Central memory CD8-positive, alpha-beta T cell (primary cell): ENCODE results near the gene KRT7.
A peak's percentile ranks its signal among the peaks of the same experiment; 100 is the strongest.

Source experiments
- ATAC-seq: fragments of 150-1000 bp; cut with Tn5 transposase; replicated peaks from 2 replicates; pipeline ENCODE4 v1.10.0; 2022; ENCODE audit warnings: mild to moderate bottlenecking, moderate FRiP score, moderate number of reproducible peaks; ENCODE audit not compliant: poor library complexity, severe bottlenecking; ENCODE audit errors: extremely low read depth
- DNase-seq, 2 donors: peaks; one replicate each; pipeline ENCODE4 v3.0.0; 2021; ENCODE audit warnings: low spot score in 2 of 2
- H3K27ac Mint-ChIP-seq: one replicate; pipeline ENCODE4 v1.8.0; 2022; ENCODE audit warnings: low read depth, mild to moderate bottlenecking, moderate library complexity, mixed read lengths
- H3K27me3 Mint-ChIP-seq: one replicate; pipeline ENCODE4 v1.8.0; 2022; ENCODE audit warnings: mixed read lengths
- H3K36me3 Mint-ChIP-seq: one replicate; pipeline ENCODE4 v1.8.0; 2022; ENCODE audit warnings: mild to moderate bottlenecking, moderate library complexity, mixed read lengths; ENCODE audit not compliant: insufficient read depth
- H3K4me1 Mint-ChIP-seq: one replicate; pipeline ENCODE4 v1.8.0; 2022; ENCODE audit warnings: mixed read lengths
- H3K4me3 Mint-ChIP-seq: one replicate; pipeline ENCODE4 v1.8.0; 2022; ENCODE audit warnings: mild to moderate bottlenecking, moderate library complexity, mixed read lengths
- H3K9me3 Mint-ChIP-seq: one replicate; pipeline ENCODE4 v1.8.0; 2022; ENCODE audit warnings: mixed read lengths

Gene KRT7

GRCh38 chr12:52266514-52266913 is 33.5 kb downstream of the KRT7 start:
- H3K4me3 Mint-ChIP-seq, result no peak overlapping the region
- H3K4me1 Mint-ChIP-seq, result no peaks in the 10 kb centered on the region
- peaks cover 28% of the 10 kb centered on the region for H3K27me3 Mint-ChIP-seq
- H3K9me3 Mint-ChIP-seq, result no peaks in the 10 kb centered on the region
- DNase-seq, result no peak
- no peak for ATAC-seq
- H3K27ac Mint-ChIP-seq, result no peak overlapping the region
- peaks cover 2% of the 10 kb centered on the region for H3K36me3 Mint-ChIP-seq

GRCh38 chr12:52267266-52267665 is 34.2 kb downstream of the KRT7 start:
- H3K9me3 Mint-ChIP-seq, result no peaks in the 10 kb centered on the region
- peaks cover 2% of the 10 kb centered on the region for H3K36me3 Mint-ChIP-seq
- ATAC-seq (no peak), DNase-seq (no peak)
- no peaks in the 10 kb centered on the region for H3K4me1 Mint-ChIP-seq
- H3K27me3 Mint-ChIP-seq, result peaks cover 27% of the 10 kb centered on the region
- no peak overlapping the region for H3K27ac Mint-ChIP-seq
- no peak overlapping the region for H3K4me3 Mint-ChIP-seq

GRCh38 chr12:52267699-52268098 is 34.7 kb downstream of the KRT7 start:
- H3K4me1 Mint-ChIP-seq, result no peaks in the 10 kb centered on the region
- H3K36me3 Mint-ChIP-seq, result peaks cover 2% of the 10 kb centered on the region
- H3K27me3 Mint-ChIP-seq, result peaks cover 25% of the 10 kb centered on the region
- ATAC-seq (no peak), DNase-seq (no peak)
- H3K9me3 Mint-ChIP-seq, result no peaks in the 10 kb centered on the region
- no peak overlapping the region for H3K4me3 Mint-ChIP-seq
- H3K27ac Mint-ChIP-seq, result no peak overlapping the region

- Mint-ChIP-seq H3K4me1 (no peaks in the 10 kb centered on the region), H3K27ac (no peak overlapping the region), H3K27me3 (peaks cover 25% of the 10 kb centered on the region), H3K9me3 (no peaks in the 10 kb centered on the region), H3K4me3 (no peak overlapping the region), H3K36me3 (peaks cover 2% of the 10 kb centered on the region)
- DNase-seq (no peak), ATAC-seq (no peak)
Measured at GRCh38 chr12:52268212-52268611, 35.2 kb downstream of the KRT7 start.

- H3K36me3 Mint-ChIP-seq, result peaks cover 2% of the 10 kb centered on the region
- ATAC-seq, result no peak
- H3K4me3 Mint-ChIP-seq, result no peak overlapping the region
- DNase-seq, result no peak
- H3K9me3 Mint-ChIP-seq, result no peaks in the 10 kb centered on the region
- H3K27ac Mint-ChIP-seq, result no peak overlapping the region
- H3K4me1 Mint-ChIP-seq, result no peaks in the 10 kb centered on the region
- peaks cover 40% of the 10 kb centered on the region for H3K27me3 Mint-ChIP-seq
Measured at GRCh38 chr12:52270541-52271070, 37.6 kb downstream of the KRT7 start.

- no peak overlapping the region for H3K27ac Mint-ChIP-seq
- H3K27me3 Mint-ChIP-seq, result peaks cover 45% of the 10 kb centered on the region
- H3K9me3 Mint-ChIP-seq, result no peaks in the 10 kb centered on the region
- ATAC-seq, result no peak
- no peak overlapping the region for H3K4me3 Mint-ChIP-seq
- no peak for DNase-seq
- peaks cover 2% of the 10 kb centered on the region for H3K36me3 Mint-ChIP-seq
- no peaks in the 10 kb centered on the region for H3K4me1 Mint-ChIP-seq
Measured at GRCh38 chr12:52271158-52271557, 38.1 kb downstream of the KRT7 start.

GRCh38 chr12:52274521-52275120 is 41.6 kb downstream of the KRT7 start, which contains the start of gene KRT86:
Gene KRT86 (plus strand): TSS chr12:52274645. CDS start chr12:52301917, 27,272 bp downstream.
- H3K4me1 Mint-ChIP-seq, result peaks cover 6% of the 10 kb centered on the region
- ATAC-seq (no peak), DNase-seq (no peak)
- H3K27ac Mint-ChIP-seq, result no peak within 1 kb of the TSS
- no peaks in the 10 kb centered on the region for H3K9me3 Mint-ChIP-seq
- peaks cover 76% of the 10 kb centered on the region for H3K27me3 Mint-ChIP-seq
- peaks cover 2% of the 10 kb centered on the region for H3K36me3 Mint-ChIP-seq
- no peak within 1 kb of the TSS for H3K4me3 Mint-ChIP-seq

- no peaks in the 10 kb centered on the region for H3K9me3 Mint-ChIP-seq
- DNase-seq (no peak), ATAC-seq (no peak)
- peaks cover 76% of the 10 kb centered on the region for H3K27me3 Mint-ChIP-seq
- H3K4me3 Mint-ChIP-seq, result no peak overlapping the region
- H3K36me3 Mint-ChIP-seq, result no peaks in the 10 kb centered on the region
- H3K4me1 Mint-ChIP-seq, result peaks cover 6% of the 10 kb centered on the region
- no peak overlapping the region for H3K27ac Mint-ChIP-seq
Measured at GRCh38 chr12:52275686-52276085, 42.6 kb downstream of the KRT7 start.

- Mint-ChIP-seq H3K27ac (no peak overlapping the region), H3K9me3 (no peaks in the 10 kb centered on the region), H3K36me3 (peaks cover 2% of the 10 kb centered on the region), H3K27me3 (peaks cover 66% of the 10 kb centered on the region), H3K4me3 (no peak overlapping the region), H3K4me1 (peaks cover 6% of the 10 kb centered on the region)
- ATAC-seq (no peak), DNase-seq (no peak)
Measured at GRCh38 chr12:52277486-52278245, 44.6 kb downstream of the KRT7 start.

- H3K4me3 Mint-ChIP-seq, result no peak overlapping the region
- H3K4me1 Mint-ChIP-seq, result peaks cover 6% of the 10 kb centered on the region
- H3K36me3 Mint-ChIP-seq, result peaks cover 2% of the 10 kb centered on the region
- no peak overlapping the region for H3K27ac Mint-ChIP-seq
- ATAC-seq, result peak; percentile 70
- DNase-seq, result peak; percentile 44 to 63
- H3K9me3 Mint-ChIP-seq, result no peaks in the 10 kb centered on the region
- peaks cover 71% of the 10 kb centered on the region for H3K27me3 Mint-ChIP-seq
Measured at GRCh38 chr12:52278575-52279421, 45.8 kb downstream of the KRT7 start.

- H3K27me3 Mint-ChIP-seq, result peaks cover 64% of the 10 kb centered on the region
- H3K9me3 Mint-ChIP-seq, result no peaks in the 10 kb centered on the region
- ATAC-seq, result no peak
- peaks cover 2% of the 10 kb centered on the region for H3K36me3 Mint-ChIP-seq
- H3K4me3 Mint-ChIP-seq, result no peak overlapping the region
- peaks cover 6% of the 10 kb centered on the region for H3K4me1 Mint-ChIP-seq
- H3K27ac Mint-ChIP-seq, result no peak overlapping the region
- no peak for DNase-seq
Measured at GRCh38 chr12:52279422-52280318, 46.6 kb downstream of the KRT7 start.
